Myocyte (in vitro differentiated cells): Measurements from ENCODE around the gene FAM124B. TPM values are rescaled to one million over a fixed set of nuclear protein-coding genes. Genes with fewer than 3 reads are reported as not detected.
A peak's percentile ranks its signal among the peaks of the same experiment; 100 is the strongest.
"Not testable (repeated sequence)": the region's sequence is repeated elsewhere in the genome, so short reads cannot be mapped to it uniquely, and the experiment has no call there.

ENCODE experiments used
- DNase-seq: peaks from one replicate; pipeline ENCODE4 v3.0.0-alpha.2; 2012; ENCODE audit warnings: low read depth
- total RNA-seq: library from RNA; depleted of rRNA; stranded (reverse); fragments of >200 nt; gene quantifications from 2 replicates; pipeline ENCODE4 v1.2.3, GENCODE V29; 2014

FAM124B gene
- total RNA-seq, 1 donor from 2014 or later: 0.32 TPM

DNA sequence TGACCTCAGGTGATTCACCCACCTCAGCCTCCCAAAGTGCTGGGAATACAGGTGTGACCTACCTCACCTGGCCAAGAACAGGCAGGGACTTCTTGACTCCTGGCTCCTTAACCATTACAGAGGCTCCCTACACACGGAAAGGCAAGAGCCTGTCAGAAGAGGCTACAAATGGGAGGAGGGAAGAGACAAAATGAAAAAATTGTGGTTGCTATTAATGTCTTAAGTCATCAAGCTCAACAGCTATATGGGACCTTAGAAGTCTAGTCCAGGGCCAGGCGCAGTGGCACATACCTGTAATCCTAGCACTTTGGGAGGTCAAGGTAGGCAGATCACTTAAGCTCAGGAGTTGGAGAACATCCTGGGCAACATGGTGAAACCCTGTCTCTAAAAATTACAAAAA lies 11.5 kb upstream of the FAM124B start:
- DNase-seq: no peak

DNA sequence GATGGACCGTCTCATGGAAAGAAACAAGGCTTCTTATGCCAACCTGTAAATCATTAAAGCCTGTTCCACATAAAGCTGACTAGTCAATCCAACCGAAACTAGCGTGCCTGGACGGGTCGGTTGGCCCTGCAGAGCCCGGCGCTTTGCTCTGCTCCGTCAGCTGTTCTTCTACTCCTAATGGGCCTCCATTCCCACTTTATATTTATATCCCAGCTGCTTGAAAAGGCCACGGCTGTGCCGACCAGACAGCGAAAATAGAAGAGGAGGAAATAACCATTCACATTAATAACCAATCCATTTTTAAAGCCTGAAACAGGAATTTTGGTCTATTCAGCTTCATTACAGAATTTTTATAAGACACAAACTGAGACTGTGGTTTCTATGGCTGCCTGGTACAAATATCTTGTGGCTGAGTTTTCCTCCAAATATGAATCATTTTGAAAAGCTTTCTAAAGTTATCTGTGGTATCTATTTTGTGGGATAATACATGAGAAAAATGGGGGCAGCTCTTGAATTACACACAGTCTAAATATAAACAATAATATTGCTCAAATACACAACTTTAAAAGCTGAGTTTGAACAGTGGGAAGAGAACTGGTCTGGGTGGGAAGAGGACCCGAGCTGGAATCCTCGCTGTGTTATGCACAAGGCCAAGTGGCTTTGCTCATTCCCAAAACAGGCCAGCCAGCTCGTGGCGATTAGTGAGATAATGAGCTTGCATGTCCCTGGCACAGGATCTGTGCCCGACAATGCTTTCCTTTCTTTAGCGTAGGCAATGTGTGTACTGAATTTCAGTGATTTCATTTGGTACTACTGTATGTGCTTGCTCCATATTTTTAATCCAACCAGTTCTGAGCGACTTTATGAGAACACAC lies 10.5 kb upstream of the FAM124B start:
- DNase-seq: peak; percentile 95

DNA sequence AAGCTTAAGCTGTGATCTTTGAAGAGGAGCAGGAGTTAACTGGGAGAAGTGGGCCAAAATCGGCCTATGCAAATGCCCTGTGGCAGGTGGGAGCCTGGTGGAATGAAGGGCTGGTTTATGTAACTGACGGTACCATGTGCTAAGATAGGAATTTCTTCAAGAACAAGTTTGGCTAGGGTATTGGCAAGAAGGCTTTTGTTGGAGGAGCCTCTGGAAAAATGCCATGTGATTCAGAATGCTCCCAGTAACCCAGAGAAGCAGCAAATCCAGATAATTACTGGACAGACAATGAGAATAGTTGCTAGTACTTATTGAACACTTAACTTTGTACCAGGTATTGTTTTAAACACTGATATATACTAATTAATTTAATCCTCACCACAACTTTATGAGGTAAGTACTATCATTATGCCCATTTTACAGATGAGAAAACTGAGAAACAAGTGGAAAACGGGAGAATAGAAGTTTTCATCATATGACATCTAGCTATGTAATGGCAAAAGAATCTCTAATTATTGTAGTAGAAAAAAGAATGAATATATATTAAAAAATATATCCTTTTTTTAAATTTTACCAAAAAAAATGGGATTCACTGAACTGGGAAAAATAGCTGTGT lies 9.1 kb upstream of the FAM124B start:
- peak; percentile 60 for DNase-seq

DNA sequence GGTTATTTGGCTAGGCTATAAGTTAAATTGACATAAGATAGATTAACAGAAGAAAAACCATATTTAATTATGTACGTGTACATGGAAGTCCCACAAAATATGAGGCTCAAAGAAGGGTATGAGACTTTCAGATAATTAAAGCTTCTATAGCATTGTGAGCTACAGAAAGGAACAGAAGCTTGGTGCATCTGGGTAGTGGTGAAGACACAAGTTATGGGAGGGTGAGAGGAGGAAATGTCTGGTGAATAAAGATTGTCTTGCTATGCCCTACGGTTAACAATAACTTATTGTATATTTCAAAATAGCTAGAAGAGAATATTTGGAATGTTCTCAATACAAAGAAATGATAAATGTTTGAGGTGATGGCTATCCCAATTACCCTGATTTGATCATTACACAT lies 6.8 kb upstream of the FAM124B start:
- DNase-seq: no peak

DNA sequence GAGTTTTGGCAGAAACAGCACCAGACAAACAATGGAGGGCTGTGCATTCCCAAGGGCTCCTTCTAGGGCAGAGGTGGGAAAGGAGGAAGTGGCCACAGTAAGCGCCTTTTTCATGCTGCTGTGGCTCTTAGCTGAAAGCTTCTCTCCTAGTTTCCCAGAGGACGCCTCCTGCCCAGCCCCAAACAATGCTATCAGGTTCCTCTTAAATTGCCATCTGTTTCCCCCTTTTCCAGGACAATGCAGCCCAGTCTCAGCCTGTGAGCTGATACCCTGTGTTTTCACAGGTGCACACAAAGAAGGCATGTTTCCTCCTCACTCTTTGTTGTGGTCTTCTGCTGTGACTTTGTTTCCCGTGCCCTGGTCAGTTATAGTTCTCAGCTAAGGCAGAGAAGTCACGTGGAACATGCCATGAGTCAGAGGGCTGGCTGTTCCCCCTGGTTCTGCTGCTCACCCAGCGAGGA lies 5.4 kb upstream of the FAM124B start:
- no peak for DNase-seq

DNA sequence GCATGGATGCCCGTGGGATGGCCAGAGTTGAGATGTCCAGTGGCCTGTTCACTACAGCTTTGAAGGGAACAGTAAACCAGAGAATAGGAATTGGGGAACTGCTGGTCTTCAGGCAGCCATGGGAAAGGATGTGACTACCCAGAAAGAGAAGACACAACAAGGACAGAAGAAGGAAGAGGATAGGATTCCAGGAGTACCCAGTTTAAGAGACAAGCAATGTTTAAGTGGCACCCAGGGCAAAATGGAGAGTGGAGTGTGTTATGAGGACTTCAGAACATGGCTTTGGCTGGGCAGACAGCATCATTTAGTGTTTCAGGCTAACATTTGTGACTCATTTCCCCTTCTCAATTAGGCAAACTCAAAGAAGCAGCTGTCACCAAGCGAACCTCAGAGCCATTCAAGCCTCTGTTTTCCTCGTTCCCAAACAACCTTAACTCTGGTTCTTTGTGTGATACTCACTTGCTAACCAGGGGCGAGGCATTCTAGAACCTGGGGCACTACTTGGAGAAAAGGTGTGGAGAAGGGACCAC lies 4.0 kb upstream of the FAM124B start:
- peak; percentile 87 for DNase-seq

GRCh38 chr2:224405412-224405811 lies 3.5 kb upstream of the FAM124B start:
- DNase-seq: peak; percentile 34

- DNase-seq: peak; percentile 94
These were observed 2.9 kb upstream of the FAM124B start for GRCh38 chr2:224404796-224405195.

GRCh38 chr2:224403657-224404056 lies 1.8 kb upstream of the FAM124B start:
- DNase-seq: no peak

- DNase-seq: no peak
These were observed 848 bp downstream of the FAM124B start for GRCh38 chr2:224400886-224401632.

GRCh38 chr2:224400174-224400810 lies 1.6 kb downstream of the FAM124B start:
- DNase-seq: no peak

- DNase-seq: no peak
These were observed 3.6 kb downstream of the FAM124B start for GRCh38 chr2:224398289-224398688.

- DNase-seq: not testable (repeated sequence)
These were observed 4.8 kb downstream of the FAM124B start for GRCh38 chr2:224397100-224397499.

- DNase-seq: peak; percentile 97
These were observed 6.1 kb downstream of the FAM124B start for GRCh38 chr2:224395620-224396390.

GRCh38 chr2:224393157-224393872 lies 8.6 kb downstream of the FAM124B start:
- no peak for DNase-seq

DNA sequence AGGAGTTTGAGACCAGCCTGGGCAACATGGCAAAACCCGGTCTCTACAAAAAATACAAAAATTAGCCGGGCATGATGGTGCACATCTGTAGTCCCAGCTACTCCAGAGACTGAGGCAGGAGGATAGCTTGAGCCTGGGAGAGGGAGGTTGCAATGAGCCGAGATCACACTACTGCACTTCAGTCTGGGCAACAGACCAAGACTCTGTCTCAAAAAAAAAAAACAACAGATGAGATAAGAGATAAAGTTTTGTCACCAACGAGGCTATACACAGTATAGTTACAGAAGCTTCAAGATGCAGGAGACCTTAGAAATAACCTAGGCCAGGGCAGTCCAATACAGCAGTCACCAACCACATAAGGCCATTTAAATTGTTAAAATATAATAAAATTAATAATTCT lies 9.4 kb downstream of the FAM124B start:
- DNase-seq: no peak

DNA sequence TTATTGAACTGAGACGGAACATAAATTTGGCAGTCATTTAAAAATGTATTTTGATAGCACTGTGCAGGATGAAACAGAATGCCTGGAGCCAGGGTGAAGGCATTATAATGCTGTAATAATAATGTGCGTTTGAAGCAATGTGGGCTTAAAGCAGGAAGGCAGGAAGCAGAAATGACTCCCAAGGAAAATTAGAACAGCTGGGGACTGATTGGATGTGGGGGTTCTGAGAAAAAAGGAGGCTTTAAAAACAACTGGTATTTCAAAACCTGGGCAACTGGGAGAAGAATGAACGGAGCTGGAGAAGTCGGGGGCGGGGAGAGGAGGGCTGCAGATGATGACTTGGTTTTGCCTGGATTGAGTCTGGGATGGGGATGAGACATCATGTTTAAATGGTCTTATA lies 12.6 kb downstream of the FAM124B start:
- no peak for DNase-seq

- DNase-seq: no peak
These were observed 15.0 kb downstream of the FAM124B start for GRCh38 chr2:224386876-224387275.

DNA sequence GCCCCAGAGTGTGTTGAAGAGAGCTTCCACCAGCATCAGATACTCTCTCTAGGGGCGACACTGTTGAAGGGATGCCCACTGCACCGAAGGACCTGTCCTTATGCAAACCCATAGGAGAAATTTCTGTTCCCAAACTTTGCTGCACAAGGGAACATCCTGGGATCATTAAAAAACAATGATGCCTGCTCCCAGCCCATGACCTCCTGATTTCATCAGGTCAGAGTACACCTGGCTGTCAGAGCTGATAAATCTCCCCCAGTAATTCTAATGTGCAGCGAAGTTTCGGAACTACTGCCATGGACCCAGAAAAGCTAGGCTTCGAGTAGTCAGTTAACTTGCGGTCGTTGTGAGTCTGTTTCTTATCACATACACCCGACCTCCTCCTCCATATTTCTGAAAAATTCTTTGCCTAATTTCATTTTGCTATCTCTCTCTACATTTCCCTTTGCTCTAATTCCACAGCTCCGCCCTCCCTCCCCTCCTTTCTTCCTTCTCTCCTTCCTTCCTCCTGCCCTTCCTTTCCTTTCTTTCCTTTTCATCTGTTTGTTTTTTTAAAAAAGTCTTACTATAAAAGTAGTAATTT lies 18.8 kb downstream of the FAM124B start:
- no peak for DNase-seq
